Mucosa of rectum (tissue), 2 donors: ENCODE measurements around the gene SLC34A3.
A peak's percentile ranks its signal among the peaks of the same experiment; 100 is the strongest.
"Not testable (repeated sequence)": the region's sequence is repeated elsewhere in the genome, so short reads cannot be mapped to it uniquely, and the experiment has no call there.

ENCODE experiments used
- H3K27ac ChIP-seq, 2 donors: one replicate each; pipeline ENCODE4 v1.7.0; 2013; ENCODE audit warnings: inconsistent platforms in 2 of 2, low read depth in 2 of 2, low read length in 2 of 2
- H3K27me3 ChIP-seq, 2 donors: one replicate each; pipeline ENCODE4 v1.7.0; 2013; ENCODE audit warnings: low read length in 2 of 2; ENCODE audit not compliant: control insufficient read depth in 2 of 2, insufficient read depth in 2 of 2
- H3K36me3 ChIP-seq, 2 donors: one replicate each; pipeline ENCODE4 v1.7.0; 2013; ENCODE audit warnings: low read length in 2 of 2; ENCODE audit not compliant: control insufficient read depth in 2 of 2, insufficient read depth in 2 of 2
- H3K4me1 ChIP-seq, 2 donors: one replicate each; pipeline ENCODE4 v1.7.0; 2013; ENCODE audit warnings: low read length in 2 of 2, mild to moderate bottlenecking in 1 of 2; ENCODE audit not compliant: control insufficient read depth in 2 of 2, insufficient read depth in 2 of 2
- H3K4me3 ChIP-seq, 2 donors: one replicate each; pipeline ENCODE4 v1.7.0; 2013; ENCODE audit warnings: low read length in 2 of 2
- H3K9ac ChIP-seq, 2 donors: one replicate each; pipeline ENCODE4 v1.7.0; 2013; ENCODE audit warnings: low read length in 2 of 2, low read depth in 1 of 2, mild to moderate bottlenecking in 1 of 2
- H3K9me3 ChIP-seq, 2 donors: one replicate each; pipeline ENCODE4 v1.7.0; 2013; ENCODE audit warnings: low read length in 2 of 2; ENCODE audit not compliant: control insufficient read depth in 2 of 2
- donor health status: healthy.
- donor health status: Normal muscosa, but diverticular disease.

SLC34A3 gene

DNA sequence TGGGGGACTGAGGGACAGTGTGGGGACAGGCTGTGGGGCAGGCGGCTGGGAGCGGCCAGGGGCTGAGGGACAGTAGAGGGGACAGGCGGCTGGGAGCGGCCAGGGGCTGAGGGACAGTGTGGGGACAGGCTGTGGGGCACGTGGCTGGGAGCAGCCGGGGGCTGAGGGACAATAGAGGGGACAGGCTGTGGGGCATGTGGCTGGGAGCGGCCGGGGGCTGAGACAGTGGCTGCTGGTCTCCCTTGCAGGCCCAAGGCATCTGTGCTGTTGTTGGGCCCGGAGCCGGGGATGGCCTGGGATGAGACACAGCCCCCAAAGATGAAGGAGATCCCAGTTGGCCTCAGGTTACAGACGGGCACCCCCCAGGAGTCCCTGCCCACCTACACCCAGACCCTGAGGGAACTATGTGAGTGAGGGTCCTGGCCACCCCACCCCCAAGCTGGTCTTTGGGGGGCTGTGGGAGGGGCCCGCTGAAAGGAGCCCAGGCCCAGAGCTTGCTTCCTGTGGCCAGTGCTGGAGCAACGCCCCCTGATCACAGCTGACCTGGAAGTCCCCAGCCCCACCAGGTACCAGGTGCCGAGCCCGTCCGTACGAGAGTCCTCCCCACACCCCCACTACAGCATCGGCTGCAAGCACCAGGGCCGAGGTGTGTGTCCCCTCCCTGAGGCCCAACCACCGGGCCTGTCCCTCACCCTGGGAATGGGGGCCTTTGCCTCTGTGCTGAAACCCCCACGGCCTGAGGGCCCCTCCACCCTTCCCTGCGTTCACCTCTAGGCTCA is 21.0 kb downstream of the SLC34A3 start:
- H3K27me3 ChIP-seq, result no peaks in the 10 kb centered on the region
- H3K27ac ChIP-seq, result no peak overlapping the region
- H3K36me3 ChIP-seq, result peaks cover 5% of the 10 kb centered on the region in 2 donors
- H3K9me3 ChIP-seq, result no peaks in the 10 kb centered on the region
- peaks cover 18% of the 10 kb centered on the region in 2 donors for H3K4me1 ChIP-seq
- no peak overlapping the region for H3K9ac ChIP-seq
- no peak overlapping the region for H3K4me3 ChIP-seq

DNA sequence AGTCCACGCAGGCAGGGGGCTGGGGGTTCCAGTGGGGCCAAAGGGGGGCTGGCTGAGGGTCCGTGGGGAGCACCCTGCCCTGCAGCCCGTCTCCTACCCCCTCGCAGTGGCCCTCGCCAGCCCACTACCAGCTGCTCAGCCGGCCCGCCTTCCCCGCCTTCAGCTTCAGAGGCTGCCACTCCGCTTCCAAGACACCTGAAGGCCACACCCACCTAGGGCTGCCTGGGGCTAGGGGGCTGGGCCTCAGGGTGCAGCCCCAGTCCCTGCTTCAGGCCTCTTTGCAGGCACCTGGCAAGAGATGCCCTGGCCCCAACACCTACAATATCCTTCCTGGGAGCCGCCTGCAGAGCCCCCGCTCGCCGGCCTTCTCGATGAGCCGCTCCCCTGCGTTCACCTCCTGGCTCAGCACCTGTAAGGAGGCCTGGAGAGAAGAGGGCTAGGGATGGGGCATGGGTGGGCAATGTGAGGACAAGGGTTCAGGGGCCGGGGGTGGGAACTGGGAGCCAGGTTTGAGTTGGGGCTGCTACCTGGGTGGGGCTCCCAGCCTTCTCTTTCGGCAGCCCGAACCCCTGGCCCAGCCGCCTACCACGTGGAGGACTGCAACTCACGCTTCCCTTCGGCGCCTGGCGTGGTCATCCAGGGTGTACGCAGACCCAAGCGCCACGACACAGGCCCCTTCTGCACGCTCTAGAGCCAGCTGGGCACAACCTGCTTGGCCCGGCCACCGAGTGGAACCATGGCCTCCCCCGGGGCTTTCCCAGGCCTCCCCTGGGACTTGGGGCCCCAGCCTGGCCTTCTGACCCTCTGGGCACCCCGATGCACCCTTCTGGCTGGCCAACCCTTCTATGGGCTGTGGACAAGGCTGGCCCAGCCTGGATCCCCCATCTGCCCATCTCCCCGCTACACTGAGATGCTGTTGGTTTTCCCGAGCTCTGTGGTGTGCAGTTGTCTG is 22.1 kb downstream of the SLC34A3 start:
- no peak overlapping the region for H3K4me3 ChIP-seq
- no peak overlapping the region for H3K9ac ChIP-seq
- no peaks in the 10 kb centered on the region for H3K27me3 ChIP-seq
- H3K4me1 ChIP-seq, result peaks cover 21 to 22% of the 10 kb centered on the region in 2 donors
- H3K27ac ChIP-seq, result no peak overlapping the region
- peaks cover 5 to 9% of the 10 kb centered on the region in 2 donors for H3K36me3 ChIP-seq
- no peaks in the 10 kb centered on the region for H3K9me3 ChIP-seq

DNA sequence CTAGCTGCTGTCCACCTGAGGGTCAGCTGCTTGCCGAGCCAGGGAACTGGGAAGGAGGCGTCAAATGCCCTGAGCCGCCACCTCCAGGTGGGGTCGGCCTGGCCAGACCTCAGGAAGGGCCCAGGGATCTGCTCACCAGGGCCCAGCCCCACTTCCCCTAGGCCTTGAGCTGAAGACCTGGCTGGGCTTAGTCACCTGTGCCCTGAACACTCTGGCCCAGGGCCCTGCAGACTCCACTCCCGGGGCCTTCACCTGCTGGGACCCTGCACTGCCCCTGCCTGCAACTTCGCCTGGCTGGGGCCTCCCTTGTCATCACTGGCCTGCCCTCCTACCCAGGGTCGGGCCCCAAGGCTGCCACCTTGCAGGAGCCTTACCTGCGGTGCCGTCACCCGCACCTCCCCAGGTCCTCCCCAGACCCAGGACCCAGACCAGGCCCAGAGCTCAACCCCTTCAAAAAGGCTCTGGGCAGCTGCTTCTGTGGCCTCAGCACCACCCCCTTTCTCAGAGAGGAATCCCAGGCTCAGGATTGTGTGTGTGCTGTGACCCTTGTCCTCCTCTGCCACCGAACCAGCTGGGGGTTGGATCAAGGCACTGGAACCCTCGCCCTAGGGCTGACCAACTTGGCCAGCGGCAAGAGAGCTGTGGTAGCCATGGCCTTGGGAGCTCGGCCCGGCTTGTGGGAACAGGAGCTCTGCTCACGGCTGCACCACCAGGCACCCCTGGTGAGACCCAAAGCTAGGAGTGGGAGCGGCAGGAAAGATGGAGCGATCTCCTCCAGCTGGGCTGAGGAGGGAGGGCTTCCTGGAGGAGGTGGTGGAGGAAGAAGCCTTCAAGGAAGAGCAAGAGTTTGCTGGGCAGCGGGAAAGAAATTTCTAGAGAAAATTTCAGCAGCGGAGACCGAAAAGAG is 23.3 kb downstream of the SLC34A3 start:
- H3K27me3 ChIP-seq, result no peaks in the 10 kb centered on the region
- peak overlapping the region; percentile 77 to 89 for H3K9ac ChIP-seq
- no peaks in the 10 kb centered on the region for H3K9me3 ChIP-seq
- peaks cover 21 to 22% of the 10 kb centered on the region in 2 donors for H3K4me1 ChIP-seq
- peaks cover 8 to 13% of the 10 kb centered on the region in 2 donors for H3K36me3 ChIP-seq
- peak overlapping the region; percentile 68 to 83 for H3K4me3 ChIP-seq
- peak overlapping the region; percentile 52 to 80 for H3K27ac ChIP-seq

DNA sequence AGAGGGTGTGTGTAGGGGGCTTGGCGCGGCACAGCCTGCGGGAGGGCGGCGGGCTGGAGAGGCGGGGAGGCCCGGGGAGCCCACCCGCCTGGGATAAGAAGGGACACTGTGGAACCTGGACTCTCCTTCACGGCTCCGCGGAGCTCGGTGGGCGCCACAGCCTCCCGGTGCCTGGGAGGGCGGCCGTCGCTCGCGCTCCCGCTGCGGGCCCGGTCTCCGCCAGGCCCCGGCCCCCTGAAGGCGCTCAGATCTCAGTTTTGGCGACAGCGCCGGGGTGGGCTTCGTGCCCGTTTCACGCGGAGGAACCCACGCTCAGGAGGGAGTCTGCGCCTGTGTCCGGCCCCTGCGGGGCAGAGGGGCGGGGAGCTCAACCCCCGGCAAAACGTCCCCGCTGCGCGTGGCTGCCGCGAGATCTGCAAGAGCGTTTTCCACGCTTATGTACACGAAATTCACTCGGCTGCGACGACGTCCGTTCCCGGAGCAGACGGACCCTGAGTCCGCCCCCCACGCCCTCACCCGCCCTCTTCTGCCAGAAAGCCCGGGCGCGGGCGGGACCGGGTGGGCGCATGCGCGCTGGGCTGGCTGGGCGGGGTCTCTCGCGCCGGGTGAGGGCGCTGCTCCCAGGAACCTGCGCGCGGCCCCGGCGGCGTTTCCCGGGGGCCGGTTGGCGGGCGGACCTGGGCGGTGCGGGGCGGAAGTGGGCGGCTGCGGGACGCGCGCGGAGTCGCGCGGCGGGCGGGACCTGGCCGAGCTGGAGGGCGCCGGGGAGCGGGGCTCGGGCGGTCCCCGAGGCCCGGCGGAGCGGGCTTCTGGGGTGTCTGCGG is 24.1 kb downstream of the SLC34A3 start, which contains the start of gene NELFB:
Gene NELFB (plus strand): TSS at position 704 of the 824 bp plus-strand sequence.
- Histone ChIP-seq H3K9me3 (no peaks in the 10 kb centered on the region), H3K27ac (peak within 1 kb of the TSS; percentile 66 to 81), H3K9ac (peak within 1 kb of the TSS; percentile 77 to 89), H3K27me3 (no peaks in the 10 kb centered on the region), H3K4me1 (peaks cover 21 to 22% of the 10 kb centered on the region in 2 donors), H3K36me3 (peaks cover 12 to 17% of the 10 kb centered on the region in 2 donors), H3K4me3 (peak within 1 kb of the TSS; percentile 68 to 87)

DNA sequence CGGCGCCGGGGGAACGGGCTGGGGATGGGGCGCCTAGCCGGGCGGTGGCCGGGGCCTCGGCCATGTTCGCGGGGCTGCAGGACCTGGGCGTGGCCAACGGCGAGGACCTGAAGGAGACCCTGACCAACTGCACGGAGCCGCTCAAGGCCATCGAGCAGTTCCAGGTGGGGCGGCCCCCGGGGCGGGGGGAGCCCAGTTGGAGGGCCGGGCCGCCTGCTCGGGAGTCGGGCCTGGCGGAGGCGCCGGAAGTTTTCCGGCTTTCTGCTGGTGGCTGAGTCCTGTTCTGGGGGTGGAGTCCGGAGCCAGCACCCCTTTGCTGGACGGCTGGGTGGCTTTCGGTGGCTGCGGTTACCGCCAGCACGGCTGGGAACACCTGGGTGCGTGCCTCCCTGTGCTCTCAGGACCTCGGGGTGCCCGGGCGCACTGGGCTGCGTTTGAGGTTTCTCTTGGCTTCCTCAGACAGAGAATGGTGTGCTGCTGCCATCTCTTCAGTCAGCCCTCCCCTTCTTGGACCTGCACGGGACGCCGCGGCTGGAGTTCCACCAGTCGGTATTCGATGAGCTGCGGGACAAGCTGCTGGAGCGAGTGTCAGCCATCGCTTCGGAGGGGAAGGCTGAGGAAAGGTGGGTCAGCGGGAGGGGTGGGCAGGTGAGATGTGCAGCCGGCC is 24.9 kb downstream of the SLC34A3 start:
- H3K27me3 ChIP-seq, result no peaks in the 10 kb centered on the region
- H3K9ac ChIP-seq, result peak overlapping the region; percentile 74 to 81
- H3K9me3 ChIP-seq, result no peaks in the 10 kb centered on the region
- H3K4me3 ChIP-seq, result peak overlapping the region; percentile 68 to 87
- peak overlapping the region; percentile 66 to 81 for H3K27ac ChIP-seq
- peaks cover 21 to 22% of the 10 kb centered on the region in 2 donors for H3K4me1 ChIP-seq
- H3K36me3 ChIP-seq, result peaks cover 12 to 17% of the 10 kb centered on the region in 2 donors

DNA sequence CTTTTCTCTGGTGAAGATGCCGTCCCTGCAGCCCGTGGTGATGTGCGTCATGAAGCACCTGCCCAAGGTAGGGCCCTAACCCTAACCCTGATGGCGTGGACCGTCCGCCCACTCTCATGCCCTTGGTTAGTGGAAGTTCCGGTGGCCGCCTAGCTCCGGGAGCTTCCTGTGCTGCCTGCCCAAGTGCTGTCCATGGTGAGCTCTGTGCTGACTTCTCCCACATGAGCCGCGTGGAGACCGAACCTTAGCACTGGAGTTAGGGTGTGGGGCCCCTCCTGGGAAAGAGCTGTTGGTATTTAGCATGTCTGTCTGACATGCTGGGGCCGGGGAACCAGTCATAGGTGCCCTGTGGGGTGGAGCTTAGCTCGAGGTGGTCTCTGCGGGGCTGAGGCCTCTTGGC is 25.7 kb downstream of the SLC34A3 start:
- peaks cover 21 to 22% of the 10 kb centered on the region in 2 donors for H3K4me1 ChIP-seq
- H3K36me3 ChIP-seq, result peaks cover 12 to 17% of the 10 kb centered on the region in 2 donors
- no peaks in the 10 kb centered on the region for H3K27me3 ChIP-seq
- H3K9me3 ChIP-seq, result no peaks in the 10 kb centered on the region
- H3K9ac ChIP-seq, result peak overlapping the region in 1 of 2 donors; percentile 81
- H3K27ac ChIP-seq, result no peak overlapping the region
- H3K4me3 ChIP-seq, result peak overlapping the region; percentile 68 to 87

DNA sequence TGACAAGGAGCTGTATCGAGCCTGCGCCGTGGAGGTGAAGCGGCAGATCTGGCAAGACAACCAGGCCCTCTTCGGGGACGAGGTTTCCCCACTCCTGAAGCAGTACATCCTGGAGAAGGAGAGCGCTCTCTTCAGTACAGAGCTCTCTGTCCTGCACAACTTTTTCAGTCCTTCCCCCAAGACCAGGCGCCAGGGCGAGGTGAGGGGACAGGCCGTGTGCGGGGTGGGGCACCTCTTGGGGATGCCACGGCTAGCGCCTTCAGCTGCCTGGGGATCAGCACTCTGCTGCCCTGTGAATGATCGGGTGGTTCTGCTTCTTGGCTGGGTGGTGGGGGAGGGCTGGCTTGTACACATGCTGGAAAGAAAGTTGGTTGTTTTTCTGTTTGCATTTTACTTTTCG is 26.2 kb downstream of the SLC34A3 start:
- H3K27ac ChIP-seq, result no peak overlapping the region
- peaks cover 12 to 17% of the 10 kb centered on the region in 2 donors for H3K36me3 ChIP-seq
- no peaks in the 10 kb centered on the region for H3K27me3 ChIP-seq
- H3K4me1 ChIP-seq, result peaks cover 21 to 22% of the 10 kb centered on the region in 2 donors
- peak overlapping the region in 1 of 2 donors; percentile 87 for H3K4me3 ChIP-seq
- no peaks in the 10 kb centered on the region for H3K9me3 ChIP-seq
- no peak overlapping the region for H3K9ac ChIP-seq

DNA sequence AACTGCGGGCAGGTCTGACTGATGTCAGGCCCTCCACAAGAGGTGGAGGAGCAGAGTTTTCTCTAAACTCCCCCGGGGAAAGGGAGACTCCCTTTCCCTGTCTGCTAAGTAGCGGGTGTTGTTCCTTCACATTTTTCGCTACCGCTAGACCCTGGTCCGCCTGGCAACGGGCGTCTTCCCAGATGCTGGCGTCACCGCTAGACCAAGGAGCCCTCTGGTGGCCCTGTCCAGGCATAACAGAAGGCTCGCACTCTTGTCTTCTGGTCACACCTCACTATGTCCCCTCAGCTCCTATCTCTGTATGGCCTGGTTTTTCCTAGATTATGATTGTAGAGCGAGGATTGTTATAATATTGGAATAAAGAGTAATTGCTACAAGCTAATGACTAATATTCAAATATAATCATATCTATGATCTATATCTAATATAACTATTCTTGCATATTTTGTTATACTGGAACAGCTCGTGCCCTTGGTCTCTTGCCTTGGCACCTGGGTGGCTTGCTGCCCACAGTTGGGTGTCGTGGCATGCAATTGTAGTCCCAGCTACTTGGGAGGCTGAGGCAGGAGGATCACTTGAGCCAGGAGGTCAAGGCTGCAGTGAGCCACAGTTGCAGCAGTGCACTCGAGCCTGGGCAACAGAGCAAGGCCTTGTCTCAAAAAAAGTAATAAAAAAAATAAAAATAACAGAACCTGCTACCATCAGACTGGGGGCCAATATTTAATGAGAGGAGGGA is 31.6 kb downstream of the SLC34A3 start:
- not testable (repeated sequence) for H3K9ac ChIP-seq, H3K27ac ChIP-seq, H3K4me1 ChIP-seq, H3K27me3 ChIP-seq, H3K4me3 ChIP-seq, H3K9me3 ChIP-seq
- H3K36me3 ChIP-seq, result peaks cover 26 to 36% of the 10 kb centered on the region in 2 donors
